Natural killer cell (primary cell): ENCODE results near the gene COL23A1. TPM values are rescaled to one million over a fixed set of nuclear protein-coding genes. Genes with fewer than 3 reads are reported as not detected.
A peak's percentile ranks its signal among the peaks of the same experiment; 100 is the strongest.

Experiments
- ATAC-seq, 3 donors: fragments of 150-1000 bp in 2 of 3; fragments of 200-7000 bp in 1 of 3; cut with Tn5 transposase; 1 replicate in 1 of 3; 2 replicates in 2 of 3; pipeline ENCODE4 v1.10.0; 2021; ENCODE audit warnings: mild to moderate bottlenecking in 2 of 3, moderate library complexity in 2 of 3
- DNase-seq, 2 donors: peaks; one replicate each; pipeline versions ENCODE4 v3.0.0 to v3.0.0-alpha.2; 2013 to 2021; ENCODE audit warnings: mixed read lengths in 1 of 2
- H3K27ac ChIP-seq: one replicate; pipeline ENCODE4 v1.5.1; 2013; ENCODE audit warnings: mild to moderate bottlenecking, low read length
- H3K27me3 ChIP-seq: one replicate; pipeline ENCODE4 v1.6.1; 2013; ENCODE audit warnings: low read length; ENCODE audit not compliant: control insufficient read depth, insufficient read depth
- H3K36me3 ChIP-seq: one replicate; pipeline ENCODE4 v1.6.1; 2013; ENCODE audit warnings: low read length; ENCODE audit not compliant: control insufficient read depth, insufficient read depth
- H3K4me1 ChIP-seq: one replicate; pipeline ENCODE4 v1.6.1; 2013; ENCODE audit warnings: low read length; ENCODE audit not compliant: control insufficient read depth, insufficient read depth
- H3K4me3 ChIP-seq: one replicate; pipeline ENCODE4 v1.5.1; 2013; ENCODE audit warnings: low read length
- H3K9me3 ChIP-seq: one replicate; pipeline ENCODE4 v1.6.1; 2013; ENCODE audit warnings: low read length; ENCODE audit not compliant: control insufficient read depth, insufficient read depth
- H3K27ac Mint-ChIP-seq, 2 donors: one replicate each; pipeline ENCODE4 v1.8.0; 2022; ENCODE audit warnings: mild to moderate bottlenecking in 2 of 2, mixed read lengths in 2 of 2, moderate library complexity in 1 of 2
- H3K27me3 Mint-ChIP-seq, 2 donors: one replicate each; pipeline ENCODE4 v1.8.0; 2022; ENCODE audit warnings: low read depth in 2 of 2, mixed read lengths in 2 of 2
- H3K36me3 Mint-ChIP-seq: one replicate; pipeline ENCODE4 v1.8.0; 2022; ENCODE audit warnings: mixed read lengths
- H3K4me1 Mint-ChIP-seq, 2 donors: one replicate each; pipeline ENCODE4 v1.8.0; 2022; ENCODE audit warnings: mixed read lengths in 2 of 2
- H3K4me3 Mint-ChIP-seq: one replicate; pipeline ENCODE4 v1.8.0; 2022; ENCODE audit warnings: mild to moderate bottlenecking, moderate library complexity, mixed read lengths
- H3K9me3 Mint-ChIP-seq, 2 donors: one replicate each; pipeline ENCODE4 v1.8.0; 2022; ENCODE audit warnings: mixed read lengths in 2 of 2
- WGBS: methylation state at CpG from one replicate; pipeline ENCODE4 v1.1.7; 2013; ENCODE audit warnings: missing lambda C conversion rate; ENCODE audit not compliant: insufficient coverage; 5-methylcytosine and 5-hydroxymethylcytosine counted together
- intact Hi-C: fragments of 100-400 bp; cut with micrococcal nuclease; formaldehyde crosslinking; loops from one replicate; pipeline ENCODE4 v1.14.2; 2022
- total RNA-seq, 4 donors: library from RNA; stranded (reverse); fragments of 120-200 nt in 1 of 4; gene quantifications; one replicate each; pipeline versions ENCODE4 v1.2.3 to v1.2.4, GENCODE V29; 2013 to 2022
- TF ChIP-seq, protein P1 (sequence below): fragments of 200-600 bp; IDR thresholded peaks from one replicate; pipeline ENCODE4 v1.8.0; 2022; ENCODE audit warnings: antibody characterized with exemption

COL23A1 gene
- total RNA-seq, 3 donors from 2014 or later (not counting 1 experiment from before 2014, with no cell fraction given) = 0.15 TPM; not detected in 2

DNA sequence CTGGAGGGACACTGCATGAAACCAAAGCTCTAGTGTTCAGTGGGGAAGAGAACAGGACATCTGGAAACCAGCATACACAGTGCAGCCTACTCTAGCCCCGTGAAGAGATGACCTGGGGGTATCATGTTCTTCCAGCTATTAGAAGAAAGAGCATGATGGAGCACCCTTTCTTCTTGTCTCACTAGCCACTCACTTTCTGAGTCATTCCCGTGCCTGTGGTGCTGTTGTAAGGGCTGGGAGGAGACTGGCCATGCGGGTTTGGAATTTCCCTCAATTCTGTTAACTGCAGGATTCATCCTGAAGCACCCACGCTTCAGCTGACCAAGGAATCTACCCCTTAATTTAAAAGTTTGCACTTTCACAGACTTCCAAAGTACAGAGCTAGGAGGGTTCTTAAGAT lies 137.0 kb downstream of the COL23A1 start:
- 63% methylated on average over 4 of the region's 4 CpGs for WGBS

DNA sequence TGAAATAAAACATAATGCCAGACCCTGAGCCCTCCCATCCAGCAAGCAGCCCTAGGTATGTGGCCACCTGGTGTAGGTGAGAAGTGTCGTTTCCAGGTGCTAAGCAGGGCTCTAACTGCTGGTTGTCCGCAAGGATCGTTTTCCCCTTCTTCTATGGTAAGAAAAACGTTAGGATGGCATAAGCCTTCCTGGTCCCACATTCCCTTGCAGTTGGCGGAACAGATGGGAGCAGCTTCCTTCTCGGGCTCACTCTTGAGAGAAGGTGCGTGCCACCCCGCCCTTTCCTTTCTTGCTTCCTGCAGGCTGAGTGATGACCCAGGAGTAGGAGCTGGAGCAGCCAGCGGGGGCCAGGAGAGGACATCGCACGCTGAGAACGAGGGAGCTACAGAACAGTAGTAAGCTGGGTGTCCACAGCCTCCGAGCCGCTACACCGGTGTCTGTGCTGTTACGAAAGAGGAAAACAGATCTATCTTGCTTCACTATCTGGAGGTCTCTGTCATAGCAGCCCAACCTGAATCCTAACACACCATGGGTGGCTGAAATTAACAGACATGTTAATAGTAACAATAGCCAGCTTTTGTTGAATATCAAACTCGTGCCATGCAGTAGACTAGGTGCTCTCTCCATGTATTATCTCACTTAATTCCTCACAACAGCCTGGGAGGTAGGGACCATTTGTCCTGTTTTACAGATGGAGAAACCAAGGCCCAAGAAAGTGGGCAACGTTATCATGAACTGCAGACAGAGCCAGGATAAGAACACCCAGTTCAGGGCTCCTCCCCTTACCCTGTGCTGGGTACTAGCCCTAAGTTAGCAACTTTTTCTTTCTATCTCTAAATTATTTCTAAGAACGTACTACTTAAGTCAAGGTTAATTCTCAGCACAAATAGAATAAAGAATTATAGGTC lies 139.8 kb downstream of the COL23A1 start:
- Histone ChIP-seq H3K27me3 (no peaks in the 10 kb centered on the region), H3K27ac (no peak overlapping the region), H3K4me1 (no peaks in the 10 kb centered on the region), H3K4me3 (no peak overlapping the region), H3K9me3 (no peaks in the 10 kb centered on the region), H3K36me3 (no peaks in the 10 kb centered on the region)
- WGBS = 74% methylated on average over 18 of the region's 19 CpGs
- TF ChIP-seq, protein P1, sequence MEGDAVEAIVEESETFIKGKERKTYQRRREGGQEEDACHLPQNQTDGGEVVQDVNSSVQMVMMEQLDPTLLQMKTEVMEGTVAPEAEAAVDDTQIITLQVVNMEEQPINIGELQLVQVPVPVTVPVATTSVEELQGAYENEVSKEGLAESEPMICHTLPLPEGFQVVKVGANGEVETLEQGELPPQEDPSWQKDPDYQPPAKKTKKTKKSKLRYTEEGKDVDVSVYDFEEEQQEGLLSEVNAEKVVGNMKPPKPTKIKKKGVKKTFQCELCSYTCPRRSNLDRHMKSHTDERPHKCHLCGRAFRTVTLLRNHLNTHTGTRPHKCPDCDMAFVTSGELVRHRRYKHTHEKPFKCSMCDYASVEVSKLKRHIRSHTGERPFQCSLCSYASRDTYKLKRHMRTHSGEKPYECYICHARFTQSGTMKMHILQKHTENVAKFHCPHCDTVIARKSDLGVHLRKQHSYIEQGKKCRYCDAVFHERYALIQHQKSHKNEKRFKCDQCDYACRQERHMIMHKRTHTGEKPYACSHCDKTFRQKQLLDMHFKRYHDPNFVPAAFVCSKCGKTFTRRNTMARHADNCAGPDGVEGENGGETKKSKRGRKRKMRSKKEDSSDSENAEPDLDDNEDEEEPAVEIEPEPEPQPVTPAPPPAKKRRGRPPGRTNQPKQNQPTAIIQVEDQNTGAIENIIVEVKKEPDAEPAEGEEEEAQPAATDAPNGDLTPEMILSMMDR = no peak
- Mint-ChIP-seq H3K36me3 (no peaks in the 10 kb centered on the region), H3K4me1 (no peaks in the 10 kb centered on the region), H3K9me3 (no peaks in the 10 kb centered on the region), H3K27me3 (peaks cover 11 to 39% of the 10 kb centered on the region in 2 donors), H3K4me3 (no peak overlapping the region), H3K27ac (no peak overlapping the region)
- peak in 1 of 3 donors; percentile 43 for ATAC-seq
- DNase-seq = no peak
- intact Hi-C loops = no loop called here

More for the DNA sequence above, 137.0 kb downstream of the COL23A1 start:
- Mint-ChIP-seq H3K36me3 (no peaks in the 10 kb centered on the region), H3K4me3 (no peak overlapping the region), H3K27me3 (peaks cover 10 to 29% of the 10 kb centered on the region in 2 donors), H3K9me3 (no peaks in the 10 kb centered on the region), H3K4me1 (no peaks in the 10 kb centered on the region), H3K27ac (no peak overlapping the region)
- TF ChIP-seq, protein P1 = no peak
- no peaks in the 10 kb centered on the region for H3K9me3 ChIP-seq
- no peaks in the 10 kb centered on the region for H3K27me3 ChIP-seq
- DNase-seq = no peak
- intact Hi-C loops = no loop called here
- H3K4me1 ChIP-seq = no peaks in the 10 kb centered on the region
- H3K4me3 ChIP-seq = no peak overlapping the region
- no peak for ATAC-seq
- no peaks in the 10 kb centered on the region for H3K36me3 ChIP-seq
- no peak overlapping the region for H3K27ac ChIP-seq

DNA sequence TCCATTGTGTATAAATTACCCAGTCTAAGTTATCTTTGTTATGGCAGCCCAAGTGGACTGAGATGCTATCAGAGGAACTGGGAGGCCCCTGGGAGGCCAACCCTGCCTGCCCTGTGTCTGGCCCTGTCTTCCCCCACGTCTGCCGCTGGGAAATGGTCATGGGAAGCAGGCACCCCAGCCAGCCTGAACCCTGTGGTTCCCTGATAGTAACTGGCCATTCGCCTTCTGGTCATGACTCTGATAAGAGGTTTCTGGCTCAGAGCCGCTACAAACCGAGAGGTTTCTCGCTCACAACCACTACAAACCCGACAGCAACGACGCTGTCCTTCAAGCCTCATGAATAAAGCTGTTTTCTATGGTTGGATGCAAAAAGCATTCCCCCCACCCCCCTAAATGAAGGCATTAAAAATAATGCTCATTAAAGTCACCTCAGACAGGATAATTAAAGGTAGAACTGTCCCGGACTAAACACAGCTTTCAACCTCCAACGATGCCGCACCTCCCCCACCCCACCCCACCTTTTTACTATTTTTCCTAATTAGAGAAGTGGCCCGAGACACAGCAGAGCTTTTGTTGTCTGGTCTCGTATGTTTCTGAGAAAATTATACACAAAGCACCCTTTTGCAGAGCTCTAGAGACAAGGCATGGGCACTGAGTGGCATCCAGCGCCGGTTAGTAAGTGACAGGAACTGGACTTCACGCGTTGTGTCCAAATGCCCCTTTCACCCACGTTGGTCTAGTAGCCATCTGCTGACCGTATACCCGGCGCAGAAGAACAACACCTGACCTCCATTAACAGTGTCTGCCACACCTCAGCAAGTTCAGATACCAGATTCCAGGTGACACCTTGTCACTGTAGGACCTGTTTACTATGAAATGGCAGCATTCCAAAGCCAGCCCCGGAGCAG lies 140.8 kb downstream of the COL23A1 start:
- intact Hi-C loops = no loop called here
- H3K4me1 Mint-ChIP-seq = no peaks in the 10 kb centered on the region
- ATAC-seq (no peak), DNase-seq (no peak)
- Histone ChIP-seq H3K36me3 (no peaks in the 10 kb centered on the region), H3K9me3 (no peaks in the 10 kb centered on the region), H3K4me1 (no peaks in the 10 kb centered on the region), H3K27ac (no peak overlapping the region), H3K4me3 (no peak overlapping the region), H3K27me3 (no peaks in the 10 kb centered on the region)
- H3K4me3 Mint-ChIP-seq = no peak overlapping the region
- WGBS = 69% methylated on average over 23 of the region's 23 CpGs
- H3K36me3 Mint-ChIP-seq = no peaks in the 10 kb centered on the region
- no peaks in the 10 kb centered on the region for H3K9me3 Mint-ChIP-seq
- TF ChIP-seq, protein P1 = no peak
- no peak overlapping the region for H3K27ac Mint-ChIP-seq
- H3K27me3 Mint-ChIP-seq = peaks cover 13 to 43% of the 10 kb centered on the region in 2 donors
